IPS-15b (cell line): Measurements from ENCODE around the gene EXOC4.

Experiments used
- H3K27me3 ChIP-seq: one replicate; pipeline ENCODE4 v1.6.1; 2013; ENCODE audit warnings: low read length; ENCODE audit not compliant: control insufficient read depth, insufficient read depth
- H3K36me3 ChIP-seq: one replicate; pipeline ENCODE4 v1.6.1; 2013; ENCODE audit warnings: low read length; ENCODE audit not compliant: control insufficient read depth, insufficient read depth
- H3K4me1 ChIP-seq: one replicate; pipeline ENCODE4 v1.6.1; 2013; ENCODE audit warnings: mild to moderate bottlenecking, low read length; ENCODE audit not compliant: control insufficient read depth, insufficient read depth
- H3K4me3 ChIP-seq: one replicate; pipeline ENCODE4 v1.5.1; 2013; ENCODE audit warnings: low read depth, low read length
- H3K9ac ChIP-seq: one replicate; pipeline ENCODE4 v1.6.1; 2013; ENCODE audit warnings: low read depth, mild to moderate bottlenecking, low read length
- H3K9me3 ChIP-seq: one replicate; pipeline ENCODE4 v1.6.1; 2013; ENCODE audit warnings: mild to moderate bottlenecking, low read length; ENCODE audit not compliant: control insufficient read depth, insufficient read depth

Gene EXOC4

GRCh38 chr7:134037991-134038390 lies 785.1 kb downstream of the EXOC4 start:
- H3K36me3 ChIP-seq: no peaks in the 10 kb centered on the region
- H3K27me3 ChIP-seq: no peaks in the 10 kb centered on the region
- no peaks in the 10 kb centered on the region for H3K9me3 ChIP-seq
- no peak overlapping the region for H3K4me3 ChIP-seq
- H3K9ac ChIP-seq: no peak overlapping the region
- H3K4me1 ChIP-seq: peaks cover 3% of the 10 kb centered on the region

GRCh38 chr7:134040988-134041387 lies 788.1 kb downstream of the EXOC4 start:
- Histone ChIP-seq H3K9ac (no peak overlapping the region), H3K36me3 (no peaks in the 10 kb centered on the region), H3K4me1 (no peaks in the 10 kb centered on the region), H3K9me3 (no peaks in the 10 kb centered on the region), H3K27me3 (no peaks in the 10 kb centered on the region), H3K4me3 (no peak overlapping the region)

GRCh38 chr7:134041477-134041876 lies 788.6 kb downstream of the EXOC4 start:
- H3K4me1 ChIP-seq: no peaks in the 10 kb centered on the region
- no peaks in the 10 kb centered on the region for H3K36me3 ChIP-seq
- no peaks in the 10 kb centered on the region for H3K27me3 ChIP-seq
- H3K9me3 ChIP-seq: no peaks in the 10 kb centered on the region
- H3K9ac ChIP-seq: no peak overlapping the region
- H3K4me3 ChIP-seq: no peak overlapping the region

- Histone ChIP-seq H3K9ac (no peak overlapping the region), H3K36me3 (no peaks in the 10 kb centered on the region), H3K4me3 (no peak overlapping the region), H3K4me1 (peaks cover 4% of the 10 kb centered on the region), H3K27me3 (no peaks in the 10 kb centered on the region), H3K9me3 (no peaks in the 10 kb centered on the region)
Measured at GRCh38 chr7:134042307-134042706, 789.4 kb downstream of the EXOC4 start.

GRCh38 chr7:134044682-134045081 lies 791.8 kb downstream of the EXOC4 start:
- no peaks in the 10 kb centered on the region for H3K9me3 ChIP-seq
- H3K4me1 ChIP-seq: peaks cover 4% of the 10 kb centered on the region
- H3K27me3 ChIP-seq: no peaks in the 10 kb centered on the region
- no peaks in the 10 kb centered on the region for H3K36me3 ChIP-seq
- H3K9ac ChIP-seq: no peak overlapping the region
- H3K4me3 ChIP-seq: no peak overlapping the region

- Histone ChIP-seq H3K9ac (no peak overlapping the region), H3K9me3 (no peaks in the 10 kb centered on the region), H3K4me3 (no peak overlapping the region), H3K27me3 (no peaks in the 10 kb centered on the region), H3K36me3 (no peaks in the 10 kb centered on the region), H3K4me1 (peaks cover 4% of the 10 kb centered on the region)
Measured at GRCh38 chr7:134045716-134046115, 792.8 kb downstream of the EXOC4 start.

GRCh38 chr7:134046594-134047128 lies 793.8 kb downstream of the EXOC4 start:
- no peak overlapping the region for H3K9ac ChIP-seq
- no peak overlapping the region for H3K4me3 ChIP-seq
- H3K36me3 ChIP-seq: no peaks in the 10 kb centered on the region
- H3K27me3 ChIP-seq: no peaks in the 10 kb centered on the region
- no peaks in the 10 kb centered on the region for H3K9me3 ChIP-seq
- peaks cover 4% of the 10 kb centered on the region for H3K4me1 ChIP-seq

- peaks cover 4% of the 10 kb centered on the region for H3K4me1 ChIP-seq
- no peak overlapping the region for H3K9ac ChIP-seq
- no peaks in the 10 kb centered on the region for H3K36me3 ChIP-seq
- no peak overlapping the region for H3K4me3 ChIP-seq
- H3K9me3 ChIP-seq: no peaks in the 10 kb centered on the region
- H3K27me3 ChIP-seq: no peaks in the 10 kb centered on the region
Measured at GRCh38 chr7:134047675-134048074, 794.8 kb downstream of the EXOC4 start.

- no peak overlapping the region for H3K4me3 ChIP-seq
- H3K36me3 ChIP-seq: no peaks in the 10 kb centered on the region
- H3K27me3 ChIP-seq: no peaks in the 10 kb centered on the region
- peaks cover 4% of the 10 kb centered on the region for H3K4me1 ChIP-seq
- H3K9me3 ChIP-seq: no peaks in the 10 kb centered on the region
- H3K9ac ChIP-seq: no peak overlapping the region
Measured at GRCh38 chr7:134048166-134048565, 795.3 kb downstream of the EXOC4 start.

GRCh38 chr7:134051020-134051419 lies 798.1 kb downstream of the EXOC4 start:
- H3K9ac ChIP-seq: no peak overlapping the region
- peaks cover 4% of the 10 kb centered on the region for H3K4me1 ChIP-seq
- no peaks in the 10 kb centered on the region for H3K27me3 ChIP-seq
- H3K9me3 ChIP-seq: no peaks in the 10 kb centered on the region
- H3K4me3 ChIP-seq: no peak overlapping the region
- H3K36me3 ChIP-seq: no peaks in the 10 kb centered on the region

- Histone ChIP-seq H3K9ac (no peak overlapping the region), H3K4me1 (no peaks in the 10 kb centered on the region), H3K36me3 (no peaks in the 10 kb centered on the region), H3K4me3 (no peak overlapping the region), H3K9me3 (no peaks in the 10 kb centered on the region), H3K27me3 (no peaks in the 10 kb centered on the region)
Measured at GRCh38 chr7:134056816-134057215, 803.9 kb downstream of the EXOC4 start.

GRCh38 chr7:134058521-134058920 lies 805.6 kb downstream of the EXOC4 start:
- Histone ChIP-seq H3K4me3 (no peak overlapping the region), H3K9me3 (no peaks in the 10 kb centered on the region), H3K36me3 (no peaks in the 10 kb centered on the region), H3K27me3 (no peaks in the 10 kb centered on the region), H3K4me1 (no peaks in the 10 kb centered on the region), H3K9ac (no peak overlapping the region)
